Body of pancreas (tissue), 4 donors: ENCODE measurements around the gene CDCP1.
"Not testable (repeated sequence)": the region's sequence is repeated elsewhere in the genome, so short reads cannot be mapped to it uniquely, and the experiment has no call there.

Experiments
- CTCF ChIP-seq, 7 experiments: fragments of 450-650 bp in 4 of 7; fragments of 200-600 bp in 3 of 7; sonication (generic) in 3 of 7; IDR thresholded peaks; one replicate each; pipeline ENCODE4 v1.5.1; 2016 to 2019; ENCODE audit warnings: antibody characterized with exemption in 7 of 7
- POLR2A ChIP-seq, 3 donors: fragments of 450-650 bp; IDR thresholded peaks; one replicate each; pipeline ENCODE4 v1.6.1; 2016; ENCODE audit warnings: antibody characterized with exemption in 3 of 3, mild to moderate bottlenecking in 2 of 3

GRCh38 chr3:45140770-45141155 is 5.4 kb downstream of the CDCP1 start:
- TF ChIP-seq POLR2A, CTCF (IDR thresholded peaks at IDR 0.05): not testable (repeated sequence)
